ENCODE measurements around the gene SORCS2.
"Not testable (repeated sequence)": the region's sequence is repeated elsewhere in the genome, so short reads cannot be mapped to it uniquely, and the experiment has no call there.

Gene SORCS2

DNA sequence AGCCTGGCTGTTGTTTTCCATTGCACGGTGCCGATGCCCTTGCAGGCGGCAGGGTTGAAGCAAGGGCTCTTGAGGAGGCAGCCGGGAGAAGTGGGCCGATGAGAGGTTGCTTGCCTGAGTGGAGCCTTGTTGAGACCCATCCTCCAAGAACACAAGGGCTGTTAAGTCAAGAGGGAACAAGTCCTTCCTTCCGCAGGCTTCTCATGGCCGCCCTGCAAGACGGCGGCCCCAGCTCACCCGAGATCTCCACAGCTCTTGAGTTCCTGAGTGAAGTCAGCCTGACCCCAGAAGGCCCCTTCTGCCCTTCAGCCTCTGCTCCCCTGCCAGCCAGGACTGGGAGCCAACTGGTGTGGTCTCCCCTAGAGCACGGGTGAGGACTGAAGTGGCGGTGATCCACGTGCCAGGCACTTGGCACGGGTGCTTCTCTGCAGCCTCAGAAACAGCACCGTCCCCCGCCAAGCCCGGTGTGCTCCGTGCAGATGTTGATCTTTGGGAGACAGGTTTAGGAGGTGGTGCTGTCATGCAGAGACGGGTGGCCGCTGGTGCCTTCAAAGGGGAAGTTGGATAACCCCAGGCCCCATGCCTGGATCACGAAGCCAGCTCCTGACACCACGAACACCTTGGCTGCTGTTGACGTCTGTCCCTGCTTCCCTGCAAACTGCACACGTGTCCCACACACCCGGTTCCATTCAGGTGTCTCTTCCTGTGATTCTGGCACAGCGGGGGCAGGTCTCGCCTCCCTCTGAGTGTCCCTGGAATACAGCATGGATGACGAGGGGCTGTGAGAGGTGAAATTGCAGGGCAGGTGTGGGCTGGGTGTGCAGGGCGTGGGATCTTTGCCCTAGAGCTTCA, 406.8 kb downstream of the SORCS2 start:
- no peak for DNase-seq

- no peak for DNase-seq
Measured at GRCh38 chr4:7600247-7600646, 407.9 kb downstream of the SORCS2 start.

DNA sequence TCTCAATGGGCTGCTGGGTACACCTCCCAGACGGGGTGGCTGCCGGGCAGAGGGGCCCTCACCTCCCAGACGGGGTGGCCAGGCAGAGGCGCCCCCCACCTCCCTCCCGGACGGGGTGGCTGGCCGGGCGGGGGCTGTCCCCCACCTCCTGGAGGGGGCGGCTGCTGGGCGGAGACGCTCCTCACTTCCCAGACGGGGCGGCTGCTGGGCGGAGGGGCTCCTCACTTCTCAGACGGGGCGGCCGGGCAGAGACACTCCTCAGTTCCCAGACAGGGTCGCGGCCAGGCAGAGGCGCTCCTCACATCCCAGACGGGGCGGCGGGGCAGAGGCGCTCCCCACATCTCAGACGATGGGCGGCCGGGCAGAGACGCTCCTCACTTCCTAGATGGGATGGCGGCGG, 409.8 kb downstream of the SORCS2 start:
- not testable (repeated sequence) for DNase-seq

- DNase-seq, result peak; percentile 54
Measured at GRCh38 chr4:7607156-7607910, 415.0 kb downstream of the SORCS2 start.

DNA sequence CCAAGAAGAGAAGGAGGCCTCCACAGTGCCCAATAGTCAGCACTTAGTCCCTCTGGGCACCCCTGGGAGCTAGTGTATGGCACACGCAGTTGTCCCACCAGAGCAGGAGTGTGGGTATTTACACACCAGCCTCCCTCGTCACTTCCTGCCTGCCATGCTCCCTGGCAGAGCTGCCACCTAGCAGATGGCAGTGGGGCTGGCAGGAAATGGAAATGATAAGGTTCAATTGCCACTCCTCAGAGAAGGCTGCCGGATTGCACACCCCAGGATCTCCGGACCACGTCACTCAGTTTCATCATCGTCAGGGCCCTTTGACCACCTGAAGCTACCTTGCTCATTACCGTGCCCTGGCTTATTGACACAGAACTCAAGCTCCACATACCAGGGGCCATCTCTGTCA, 415.7 kb downstream of the SORCS2 start:
- no peak for DNase-seq

- DNase-seq, result no peak
Measured at GRCh38 chr4:7609316-7609715, 417.0 kb downstream of the SORCS2 start.

- no peak for DNase-seq
Measured at GRCh38 chr4:7610022-7610670, 417.8 kb downstream of the SORCS2 start.

DNA sequence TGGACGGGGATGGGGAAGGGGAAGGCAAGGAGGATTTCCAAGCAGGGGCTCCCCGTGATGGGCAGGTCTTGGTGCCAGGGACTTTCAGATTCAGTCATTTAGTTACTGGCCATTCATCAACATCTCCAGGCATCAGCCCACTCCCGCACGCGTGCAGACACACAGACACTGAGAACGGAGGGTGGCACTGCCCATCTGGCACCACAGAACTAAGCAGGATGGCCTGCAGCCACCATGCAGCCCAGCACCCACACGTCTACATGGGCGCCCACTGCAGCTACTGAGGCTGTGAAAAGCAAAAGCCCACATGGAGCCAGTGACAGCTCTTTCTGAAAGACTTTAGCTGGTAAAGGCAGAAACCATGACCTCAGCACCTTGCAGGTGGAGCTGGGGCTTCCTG, 418.5 kb downstream of the SORCS2 start:
- DNase-seq, result no peak

DNA sequence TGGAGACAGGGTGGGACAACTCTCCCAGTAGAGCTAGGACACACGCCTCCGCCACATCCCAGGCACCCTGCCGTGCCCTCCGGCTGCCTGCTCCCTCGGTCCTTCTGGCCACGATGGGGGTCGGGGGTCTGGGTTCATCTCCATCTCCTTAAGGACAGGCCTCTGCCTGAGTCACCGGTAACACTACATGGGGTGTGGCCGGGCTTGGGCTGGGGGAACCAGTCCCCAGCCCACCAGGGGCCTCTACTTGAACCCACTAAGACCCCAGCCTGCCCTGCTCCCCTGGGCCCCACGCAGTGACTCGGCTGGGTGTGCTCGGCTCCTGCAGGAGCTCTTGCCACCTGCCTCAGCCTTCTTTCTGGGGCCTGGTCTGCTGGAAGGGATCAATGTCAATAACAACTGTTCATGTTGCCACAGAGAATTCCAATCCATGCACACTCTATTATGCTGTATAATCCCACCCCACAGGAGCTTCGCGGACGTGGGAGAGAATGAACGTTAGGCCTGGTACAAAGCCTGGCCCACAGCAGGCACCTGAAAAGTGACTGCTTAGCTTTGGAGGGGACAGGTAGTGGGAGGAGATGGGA, 420.1 kb downstream of the SORCS2 start:
- no peak for DNase-seq

- DNase-seq, result no peak
Measured at GRCh38 chr4:7614350-7614949, 422.1 kb downstream of the SORCS2 start.

GRCh38 chr4:7616193-7616592, 423.9 kb downstream of the SORCS2 start:
- no peak for DNase-seq

DNA sequence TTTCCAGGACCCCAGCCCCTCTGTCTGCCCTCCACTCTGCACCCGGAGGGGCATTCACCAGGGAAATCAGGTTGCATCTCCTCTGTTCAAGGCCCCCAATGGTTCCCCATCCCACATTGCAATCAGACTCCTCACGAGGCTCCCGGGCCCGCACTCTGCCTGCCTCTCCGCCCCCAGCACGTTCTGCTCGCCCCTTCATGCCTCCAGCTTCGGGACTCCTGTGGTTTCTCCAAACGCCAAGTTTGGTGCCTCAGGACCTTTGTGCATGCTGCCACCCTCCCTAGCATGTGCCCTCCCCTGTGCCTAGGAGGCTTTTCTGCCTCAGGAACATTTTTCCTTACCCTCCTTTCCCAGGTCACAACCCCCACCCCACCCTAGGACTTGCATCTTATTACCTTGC, 426.0 kb downstream of the SORCS2 start:
- no peak for DNase-seq

- no peak for DNase-seq
Measured at GRCh38 chr4:7620086-7620813, 427.9 kb downstream of the SORCS2 start.

DNA sequence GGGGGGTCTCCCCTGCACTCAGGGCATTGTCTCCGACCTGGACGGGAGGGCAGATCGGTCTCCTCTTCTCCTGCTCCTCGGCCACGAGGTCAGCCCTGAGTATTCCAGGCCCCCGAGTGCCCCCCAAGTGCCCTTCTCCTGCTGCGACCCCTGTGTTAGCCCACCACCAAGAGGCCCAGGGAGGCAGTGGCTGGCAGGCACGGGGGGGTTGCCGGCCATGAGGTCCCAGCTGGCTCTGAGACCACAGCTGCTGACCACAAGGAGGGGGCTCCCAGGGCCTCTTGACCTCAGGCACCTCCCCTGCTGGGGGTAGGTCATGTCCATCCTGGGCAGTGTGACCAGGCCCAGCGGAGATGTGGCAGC, 428.5 kb downstream of the SORCS2 start:
- no peak for DNase-seq

- DNase-seq, result no peak
Measured at GRCh38 chr4:7621252-7622035, 429.1 kb downstream of the SORCS2 start.

DNA sequence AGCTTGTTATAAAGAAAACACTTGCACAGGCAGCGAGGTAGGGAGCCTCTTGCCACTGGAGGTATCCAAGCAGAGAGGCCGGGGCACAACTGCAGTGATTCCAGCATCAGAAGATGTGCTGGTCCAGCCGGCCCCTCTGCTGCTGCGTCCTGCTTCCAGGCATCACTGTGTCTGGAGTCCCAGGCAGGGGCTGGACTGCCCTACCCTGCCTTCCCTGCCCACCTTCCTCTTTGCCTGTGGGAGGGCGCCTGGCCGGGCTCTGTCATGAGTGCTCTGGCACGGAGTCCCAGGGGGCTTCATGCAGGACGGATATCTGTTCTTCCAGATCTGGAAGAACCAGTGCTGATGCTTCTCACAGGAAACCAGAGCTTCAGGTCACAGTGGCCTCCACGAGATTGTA, 430.0 kb downstream of the SORCS2 start:
- DNase-seq, result no peak

- DNase-seq, result no peak
Measured at GRCh38 chr4:7623468-7623867, 431.1 kb downstream of the SORCS2 start.

DNA sequence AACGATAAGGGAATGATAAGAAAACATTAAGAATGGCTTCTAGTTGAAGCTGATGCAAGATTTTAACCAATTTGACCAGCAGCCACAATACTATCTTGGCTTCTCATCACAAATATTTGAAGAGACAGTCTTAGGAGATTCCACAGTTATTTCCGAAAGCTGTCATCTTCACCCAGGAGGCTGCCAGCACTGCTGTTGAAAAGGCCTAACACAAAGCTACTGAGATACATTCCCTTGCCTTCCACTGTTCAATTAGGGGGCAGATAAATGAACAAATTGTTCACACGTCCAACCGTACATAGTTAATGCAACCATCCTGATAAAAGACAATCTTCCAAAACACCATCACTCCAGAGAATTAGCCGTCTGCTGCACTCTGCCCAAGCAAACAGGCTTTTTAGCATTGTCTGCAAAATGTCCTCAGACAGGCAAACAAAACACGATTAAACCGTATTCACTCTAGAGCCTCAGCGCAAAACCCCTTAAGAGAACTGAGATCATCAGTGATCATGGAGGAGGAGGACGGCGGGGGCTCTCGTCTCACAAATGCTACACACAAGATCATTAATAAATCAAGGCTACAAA, 432.1 kb downstream of the SORCS2 start:
- no peak for DNase-seq

- DNase-seq, result peak; percentile 28
Measured at GRCh38 chr4:7625071-7625470, 432.7 kb downstream of the SORCS2 start.

DNA sequence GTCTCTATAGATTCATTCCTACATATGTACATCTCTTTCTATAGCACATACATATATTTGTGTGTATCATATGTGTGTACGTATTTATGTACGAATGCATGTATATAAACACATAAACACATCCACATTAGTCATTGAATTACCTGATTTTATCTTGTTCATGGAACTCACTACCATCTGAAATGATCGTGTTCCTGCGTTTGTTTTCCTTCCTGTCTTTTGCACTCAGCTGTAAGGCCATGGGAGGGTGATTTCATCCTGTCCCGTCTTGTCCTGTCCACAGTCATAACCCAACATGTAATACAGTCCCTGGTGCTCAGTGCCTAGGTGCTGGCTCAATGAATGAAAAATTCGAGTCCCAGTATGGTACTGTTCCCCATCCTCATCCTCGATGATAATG, 434.2 kb downstream of the SORCS2 start:
- no peak for DNase-seq
